HG03457 (cell line): ENCODE results near the gene GALNT10.
A peak's percentile ranks its signal among the peaks of the same experiment; 100 is the strongest.

Source experiments
- ATAC-seq: cut with Tn5 transposase; IDR thresholded peaks from one replicate; pipeline ENCODE4 v1.9.1; 2021; ENCODE audit warnings: moderate number of reproducible peaks; ENCODE audit not compliant: unreplicated experiment

The GALNT10 gene

DNA sequence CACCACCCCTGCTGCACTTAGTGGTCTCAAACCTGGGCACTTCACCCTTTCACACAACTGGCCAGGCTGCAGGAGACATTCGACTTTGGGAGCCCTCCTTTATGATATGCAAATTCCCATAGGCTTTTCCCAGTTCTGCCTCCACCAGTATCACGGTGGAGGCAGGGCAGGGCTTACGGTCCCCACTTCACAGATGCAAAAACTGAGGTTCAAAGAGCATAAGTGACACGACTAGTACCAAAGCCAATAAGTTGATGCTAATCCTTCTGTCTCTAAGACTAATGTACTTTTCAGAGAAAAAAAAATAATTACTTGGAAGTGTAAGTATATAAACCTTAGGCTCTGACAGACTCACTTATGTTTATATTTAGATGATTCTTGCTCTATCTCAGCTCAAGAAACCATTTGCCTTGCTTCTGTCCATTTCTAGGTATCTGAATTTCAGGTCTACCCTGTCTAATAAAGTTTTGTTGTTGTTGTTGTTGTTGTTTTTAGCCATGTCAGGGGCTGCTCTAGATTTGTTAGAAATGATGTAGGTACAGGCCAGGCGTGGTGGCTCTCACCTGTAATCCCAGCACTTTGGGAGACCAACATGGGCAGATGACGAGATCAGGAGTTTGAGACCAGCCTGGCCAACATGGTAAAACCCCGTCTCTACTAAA is 10.7 kb downstream of the GALNT10 start:
- ATAC-seq, result no peak

DNA sequence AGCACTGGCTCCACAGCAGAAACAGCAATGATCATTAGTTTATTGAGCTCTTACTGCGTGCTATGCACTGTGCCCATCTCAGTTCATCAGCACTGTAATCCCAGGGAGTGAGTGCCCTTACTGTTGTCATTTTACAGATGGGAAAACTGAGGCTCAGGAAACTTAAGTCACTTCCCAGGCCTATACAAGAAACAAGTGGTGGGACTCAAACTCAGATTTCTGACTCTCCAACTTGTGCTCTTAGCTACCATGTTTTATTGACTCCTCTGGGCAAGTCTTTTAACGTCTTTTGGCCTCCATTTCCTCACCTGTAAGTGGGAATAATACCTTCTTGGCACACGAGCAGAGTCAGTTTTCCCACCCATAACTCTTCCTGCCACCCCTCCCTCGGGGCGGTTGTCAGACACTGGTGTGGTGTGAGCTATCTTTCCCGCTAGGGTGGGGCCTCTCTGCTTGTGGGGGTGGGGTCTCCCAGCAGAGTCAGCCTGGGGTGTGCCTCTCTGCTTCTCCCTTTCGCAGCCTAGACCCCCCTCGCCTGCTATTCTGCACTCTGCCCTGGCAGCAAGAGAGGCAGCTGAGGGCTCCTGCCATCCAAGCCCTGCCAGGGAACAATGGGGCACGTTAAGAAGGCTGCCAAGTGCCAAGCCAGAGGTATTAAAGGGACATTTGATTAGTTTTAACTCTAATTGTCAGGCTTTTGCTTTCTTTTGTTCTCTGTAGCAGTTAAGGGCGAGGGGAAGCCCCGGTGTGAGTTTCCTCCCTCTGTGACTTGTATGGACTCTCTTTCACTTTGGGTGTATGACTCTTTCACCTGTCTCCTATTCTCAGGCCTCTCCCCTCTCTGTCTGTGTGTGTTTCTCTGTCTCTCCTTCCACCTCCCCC is 12.1 kb downstream of the GALNT10 start:
- peak; percentile 83 for ATAC-seq

DNA sequence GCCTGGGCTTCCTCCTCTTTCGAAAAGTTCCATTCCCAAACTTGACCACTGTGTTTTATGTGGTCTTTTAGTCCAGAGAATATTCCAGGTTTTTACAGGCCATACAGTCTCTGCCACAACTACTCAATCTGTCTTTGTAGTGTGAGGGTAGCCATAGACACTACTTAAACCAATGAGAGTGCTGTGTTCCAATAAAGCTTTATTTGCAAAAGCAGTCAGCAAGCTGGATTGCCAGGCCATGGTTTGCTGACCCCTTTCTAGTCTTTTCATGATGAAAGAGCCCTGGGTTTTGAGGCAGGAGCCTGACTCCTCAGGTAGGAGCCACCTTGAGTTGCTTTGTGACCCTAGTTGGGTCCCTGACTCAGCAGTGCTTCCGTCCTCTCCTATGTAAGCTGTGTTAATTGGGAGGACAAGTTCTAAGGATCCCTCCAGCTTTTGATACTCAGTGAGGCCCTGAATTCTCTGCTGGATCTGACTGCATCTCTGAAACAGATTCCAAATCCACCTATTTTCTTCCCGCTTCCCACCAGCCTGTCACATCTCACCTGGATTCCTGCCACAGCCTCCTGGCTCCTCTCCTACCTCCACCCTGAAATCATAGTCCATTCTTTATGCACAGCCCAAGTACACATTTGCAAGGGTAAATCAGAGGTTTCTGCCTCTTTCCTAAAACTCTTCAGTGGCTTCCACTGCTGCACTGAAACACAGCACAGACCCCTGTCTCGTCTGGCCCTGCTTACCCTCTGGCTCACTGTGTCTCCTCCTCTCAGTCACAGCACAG is 13.5 kb downstream of the GALNT10 start:
- no peak for ATAC-seq

DNA sequence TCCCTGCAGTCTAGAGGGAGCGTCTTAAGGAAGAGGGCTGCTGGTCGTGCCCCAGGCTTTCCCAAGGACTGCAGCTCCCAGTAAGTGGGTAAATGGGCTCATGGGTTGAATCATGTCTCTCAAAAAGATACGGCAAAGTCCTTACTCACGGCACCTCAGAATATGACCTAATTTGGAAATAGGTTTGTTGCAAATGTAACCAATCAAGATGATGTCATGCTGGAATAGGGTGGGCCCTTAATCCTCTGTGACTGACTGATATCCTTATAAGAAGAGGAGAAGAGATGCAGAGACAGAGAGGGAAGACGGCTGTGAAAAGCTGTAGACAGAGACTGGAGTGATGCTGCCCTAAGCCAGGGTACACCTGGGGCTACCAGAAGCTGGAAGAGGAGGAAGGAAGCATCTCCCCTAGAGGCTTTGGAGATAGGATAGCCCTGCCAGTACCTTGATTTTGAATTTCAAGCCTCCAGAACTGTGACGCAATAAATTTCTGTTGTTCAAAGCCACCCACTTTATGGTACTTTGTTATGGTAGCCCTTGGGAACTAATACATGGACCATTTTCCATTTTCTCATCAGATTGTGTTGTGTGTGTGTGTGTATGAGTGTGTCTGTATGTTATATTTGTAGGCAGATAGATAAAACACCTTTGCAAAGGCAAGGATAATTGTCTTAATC is 15.0 kb downstream of the GALNT10 start:
- no peak for ATAC-seq

DNA sequence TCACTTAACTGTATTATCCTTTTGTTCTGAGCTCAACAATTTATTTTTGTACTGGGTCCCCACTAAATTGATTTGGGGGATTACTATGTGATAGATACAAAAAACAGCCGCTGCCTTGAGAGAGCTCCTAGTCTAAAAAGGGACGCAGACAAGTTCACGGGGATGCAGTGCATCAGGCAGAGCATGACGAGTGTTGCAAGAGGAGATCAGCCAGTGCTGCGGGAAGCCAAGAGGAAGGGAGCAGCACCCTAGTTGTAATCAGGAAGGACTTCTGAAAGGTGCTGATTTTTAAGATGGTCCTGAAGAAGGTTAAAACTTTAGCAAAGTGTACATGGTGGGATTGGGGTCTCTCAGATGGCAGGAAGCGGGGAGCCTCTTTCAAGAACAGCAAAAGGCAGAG is 15.8 kb downstream of the GALNT10 start:
- no peak for ATAC-seq

DNA sequence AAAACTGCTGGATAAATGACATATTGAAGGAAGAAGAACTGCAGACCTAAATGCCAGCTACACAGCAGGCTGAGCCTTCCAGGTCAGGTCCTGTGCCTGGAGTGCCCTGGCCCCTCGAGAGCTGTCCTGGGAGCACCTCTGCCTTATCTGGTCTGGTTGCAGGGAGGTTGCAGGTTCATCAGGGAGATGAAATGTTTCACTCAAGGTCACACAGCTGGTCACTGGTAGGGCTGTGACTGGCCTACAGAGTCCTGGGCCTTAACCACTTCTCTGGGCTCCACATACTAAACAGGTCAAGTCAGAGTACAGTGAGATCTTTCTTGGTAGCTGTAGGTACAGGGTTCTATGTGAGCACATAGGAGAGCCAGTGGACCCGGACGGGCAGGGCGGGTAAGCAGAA is 16.7 kb downstream of the GALNT10 start:
- no peak for ATAC-seq

DNA sequence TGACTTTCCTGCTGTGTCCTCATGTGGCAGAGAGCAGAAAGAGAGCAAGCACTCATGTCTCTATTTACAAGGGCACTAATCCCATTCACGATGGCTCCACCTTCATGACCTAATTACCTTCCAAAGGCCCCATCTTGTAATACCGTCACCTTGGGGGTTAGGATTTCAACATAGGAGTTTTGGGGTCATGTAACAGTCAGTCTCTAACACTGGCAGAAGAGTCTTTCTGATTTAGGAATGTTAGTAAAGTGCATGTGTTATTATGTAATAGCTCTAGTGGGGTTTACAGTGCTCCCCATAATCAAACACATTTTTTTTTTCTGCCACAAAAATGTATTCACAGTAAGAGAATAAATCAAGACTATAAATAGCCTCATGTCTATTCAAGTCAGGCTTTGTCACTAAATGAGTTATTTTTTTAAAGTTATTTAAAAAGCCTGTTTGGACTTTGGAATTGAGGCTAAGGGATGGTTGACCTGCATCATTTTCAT is 19.1 kb downstream of the GALNT10 start:
- no peak for ATAC-seq

DNA sequence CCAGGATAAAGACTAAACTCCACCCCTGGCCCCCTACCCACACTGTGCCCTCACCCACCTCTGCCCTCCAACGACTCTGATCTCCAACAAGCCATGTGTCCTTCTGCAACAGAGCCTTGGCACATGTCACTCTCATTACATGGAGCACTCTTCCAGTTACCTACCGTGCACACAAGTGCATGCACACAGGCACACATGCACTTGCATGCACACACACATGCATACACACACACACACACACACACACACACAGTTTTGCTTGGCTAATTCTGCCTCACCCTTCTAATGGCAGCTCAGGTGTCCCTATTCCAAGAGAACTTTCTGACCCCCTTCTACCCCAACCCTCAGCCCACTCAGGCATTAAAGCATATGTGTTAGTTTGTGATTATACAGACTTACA is 19.6 kb downstream of the GALNT10 start:
- ATAC-seq, result no peak

DNA sequence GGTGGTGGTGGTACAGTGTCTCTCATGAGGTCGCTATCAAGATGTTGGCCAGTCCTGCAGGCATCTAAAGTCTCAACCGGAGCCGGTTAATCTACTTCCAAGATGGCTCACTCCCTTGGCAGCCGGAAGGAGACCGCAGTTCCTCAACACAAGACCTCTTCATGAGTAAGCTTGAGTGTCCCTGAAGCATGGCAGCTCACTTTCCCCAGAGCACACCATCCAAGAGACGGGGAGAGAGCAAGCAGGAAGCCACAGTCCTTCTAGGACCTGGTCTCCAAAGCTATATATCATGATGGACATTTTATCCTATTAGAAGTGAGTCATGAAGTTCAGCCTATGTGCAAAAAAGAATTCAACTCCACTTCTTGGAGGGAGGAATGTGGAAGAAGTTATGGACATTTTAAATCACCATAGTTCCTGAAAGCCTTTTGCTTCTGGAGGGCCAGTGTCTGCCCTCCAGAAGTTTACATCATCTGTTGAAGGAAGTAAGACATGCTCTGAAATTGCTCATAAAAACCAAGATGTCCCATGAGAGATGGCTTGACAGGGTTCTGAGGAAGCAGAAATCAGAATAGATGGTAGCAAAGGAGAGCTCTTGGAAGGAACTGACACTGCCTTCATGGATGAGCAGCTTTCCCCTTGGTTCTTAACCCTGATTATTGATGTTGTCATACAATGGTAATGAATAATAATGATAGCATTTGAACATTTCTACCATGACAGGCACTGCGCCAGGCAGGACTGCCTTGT is 21.3 kb downstream of the GALNT10 start:
- ATAC-seq, result no peak

DNA sequence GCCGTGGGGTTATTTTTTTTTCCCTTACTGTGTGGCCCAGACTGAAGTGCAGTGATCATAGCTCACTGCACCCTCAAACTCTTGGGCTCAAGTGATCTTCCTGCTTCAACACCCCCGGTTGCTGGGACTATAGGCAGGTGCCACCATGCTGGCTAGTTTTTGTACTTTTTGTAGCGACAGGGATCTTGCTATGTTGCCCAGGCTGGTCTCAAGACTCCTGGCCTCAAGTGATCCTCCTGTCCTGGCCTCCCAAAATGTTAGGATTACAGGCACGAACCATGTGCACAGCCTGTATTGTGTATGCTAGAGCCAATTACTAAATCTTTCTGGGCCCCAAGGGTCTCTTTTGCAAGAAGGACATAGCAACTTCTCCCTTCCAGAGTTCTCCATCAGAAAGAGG is 23.1 kb downstream of the GALNT10 start:
- ATAC-seq, result no peak

DNA sequence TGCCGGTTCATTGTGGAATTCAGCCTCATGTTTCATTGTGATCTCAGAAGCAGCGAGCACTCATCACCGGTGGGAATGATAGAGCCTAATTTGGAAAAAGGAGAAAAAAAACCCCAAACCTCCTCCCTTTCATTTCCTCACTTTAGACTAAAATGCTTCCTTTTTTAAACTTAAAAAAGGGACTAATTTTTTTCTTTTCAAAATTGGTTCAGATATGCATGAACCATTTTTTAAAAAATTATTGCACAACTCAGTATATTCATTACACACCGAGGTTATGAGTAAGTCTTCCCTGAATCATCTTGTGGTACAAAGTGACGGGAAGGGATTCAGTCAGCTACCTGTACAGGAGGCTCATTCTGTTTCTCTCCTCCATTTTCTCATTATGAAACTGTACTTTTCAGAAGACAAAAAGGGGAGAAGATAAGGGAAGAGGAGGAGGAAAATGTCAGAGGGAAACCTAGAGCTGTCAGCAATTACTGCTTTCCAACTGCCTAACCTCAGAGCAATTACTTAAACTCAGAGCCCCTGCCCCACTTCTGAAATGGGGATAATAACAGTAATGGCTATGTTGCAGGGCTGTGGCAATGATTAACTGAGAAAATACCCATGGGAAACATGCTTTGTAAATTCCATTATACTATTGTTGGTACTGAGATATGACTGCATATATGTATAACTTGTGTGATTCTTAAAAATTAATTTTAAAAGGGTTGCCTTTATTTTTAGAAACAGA is 24.0 kb downstream of the GALNT10 start:
- peak; percentile 82 for ATAC-seq

DNA sequence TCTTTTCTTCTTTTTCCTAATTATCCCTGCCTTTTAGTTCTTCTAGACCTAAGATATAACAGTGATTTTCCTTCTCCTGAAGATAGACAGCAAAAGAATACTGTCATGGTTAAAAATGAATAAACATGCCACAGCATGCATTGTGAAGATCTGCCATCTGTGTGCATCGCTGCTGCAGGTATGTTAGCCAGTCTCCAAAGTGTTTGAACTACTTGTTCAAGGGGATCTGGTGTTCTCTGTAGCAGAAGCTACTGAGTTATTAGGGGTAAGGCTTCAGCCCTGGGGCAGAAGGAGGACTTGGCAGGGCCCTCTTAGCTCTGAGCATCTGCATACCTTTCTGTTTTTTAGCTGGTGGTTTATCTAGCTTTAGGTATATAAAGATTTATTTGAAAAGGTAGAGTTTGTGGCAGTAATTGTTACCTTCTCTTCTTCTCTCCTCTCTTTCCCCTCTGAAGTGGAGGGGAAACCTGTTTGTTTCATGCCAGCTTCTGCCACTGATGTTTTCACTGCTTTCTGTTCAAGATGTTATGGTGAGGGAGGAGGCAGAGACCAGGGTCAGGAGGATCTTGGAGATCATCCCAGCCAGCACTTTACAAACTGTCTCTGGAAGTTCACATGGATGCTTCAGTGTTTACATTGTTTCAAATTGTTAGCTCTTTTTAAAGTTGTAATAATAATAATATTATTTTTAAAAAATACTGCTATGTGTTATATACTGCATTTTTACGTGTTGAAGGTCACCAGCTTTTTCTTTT is 25.2 kb downstream of the GALNT10 start:
- ATAC-seq, result no peak

DNA sequence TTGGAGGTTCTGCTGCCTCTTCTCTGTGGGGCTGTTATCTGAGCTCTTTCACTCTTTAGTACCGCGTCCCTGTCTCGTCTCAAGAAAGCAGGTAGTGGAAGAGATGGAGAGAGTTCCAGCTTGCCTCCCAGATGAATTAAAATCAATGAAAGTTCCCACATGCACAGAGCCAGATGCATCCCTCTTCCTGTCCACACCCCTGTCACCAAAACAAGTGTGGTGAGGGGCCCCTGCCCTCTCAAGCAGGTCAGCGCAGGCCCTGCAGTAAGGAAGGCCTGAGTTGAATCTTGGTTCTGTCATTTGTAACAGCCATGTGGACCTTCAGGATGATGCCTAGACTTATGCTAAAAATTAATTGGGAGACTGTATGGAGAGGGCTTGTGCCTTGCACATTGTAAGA is 26.9 kb downstream of the GALNT10 start:
- ATAC-seq, result no peak

DNA sequence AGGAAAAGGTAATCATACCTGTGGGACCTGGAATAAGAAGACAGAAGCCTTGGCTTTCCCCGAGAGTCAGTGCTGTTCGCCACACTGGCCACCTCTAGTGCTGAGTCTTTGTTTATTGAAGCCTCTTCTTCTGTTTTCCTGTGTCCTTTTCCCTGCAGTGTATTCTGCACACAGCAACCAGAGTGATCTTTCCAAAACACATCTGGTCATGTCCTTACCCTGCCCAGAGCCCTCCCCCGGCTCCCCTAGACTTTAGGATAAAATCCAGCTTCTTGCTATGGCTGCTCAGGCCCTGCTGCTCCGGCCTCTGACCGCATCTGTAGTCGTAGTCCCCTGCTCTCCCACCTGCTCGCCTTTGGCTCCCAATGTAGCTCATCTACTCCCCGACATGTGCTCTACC is 28.3 kb downstream of the GALNT10 start:
- ATAC-seq, result no peak

DNA sequence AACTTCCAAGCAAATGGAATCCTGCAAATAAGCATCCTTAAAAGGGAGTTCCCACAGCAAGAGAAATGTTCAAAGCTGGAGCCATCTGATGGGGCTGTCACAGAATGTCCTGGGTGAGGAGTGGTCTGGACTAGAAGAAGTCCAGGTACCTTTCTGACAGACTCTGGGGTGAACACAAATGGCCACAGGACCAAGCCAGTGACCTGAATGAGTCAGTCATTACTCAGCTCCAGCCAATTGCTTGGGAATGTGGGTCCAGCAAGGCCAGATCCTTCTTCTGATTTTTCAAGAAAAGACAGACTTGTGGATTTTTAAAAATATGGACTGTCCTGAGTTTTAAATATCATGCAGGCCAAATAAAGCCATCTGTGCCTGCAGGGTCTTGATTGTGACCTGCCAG is 30.1 kb downstream of the GALNT10 start:
- no peak for ATAC-seq

DNA sequence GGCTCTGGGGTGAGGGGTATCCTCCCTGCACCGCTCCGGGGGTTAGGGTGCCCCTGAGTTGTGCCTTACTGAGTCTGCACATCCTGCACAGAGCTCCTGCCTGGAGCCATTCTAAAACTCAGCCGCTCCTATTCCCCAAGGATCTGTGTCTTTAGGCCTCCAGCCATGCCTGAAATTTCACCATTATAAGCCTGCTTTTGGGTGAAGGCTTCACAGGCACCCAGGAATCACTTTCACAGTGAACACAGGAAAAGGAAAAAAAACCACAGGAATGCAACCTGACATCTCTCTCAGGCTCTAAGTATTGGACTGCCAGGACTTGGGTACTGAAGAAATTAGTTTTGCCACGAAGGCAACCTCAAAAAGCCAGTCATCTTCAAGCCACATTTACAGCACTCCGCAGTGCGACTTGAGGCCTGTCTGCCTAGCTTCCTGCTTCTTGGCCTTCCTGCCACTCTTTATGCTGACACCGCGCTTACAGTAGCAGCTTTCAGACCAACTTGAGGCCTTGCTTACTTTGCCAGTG is 30.9 kb downstream of the GALNT10 start:
- ATAC-seq, result peak; percentile 64

DNA sequence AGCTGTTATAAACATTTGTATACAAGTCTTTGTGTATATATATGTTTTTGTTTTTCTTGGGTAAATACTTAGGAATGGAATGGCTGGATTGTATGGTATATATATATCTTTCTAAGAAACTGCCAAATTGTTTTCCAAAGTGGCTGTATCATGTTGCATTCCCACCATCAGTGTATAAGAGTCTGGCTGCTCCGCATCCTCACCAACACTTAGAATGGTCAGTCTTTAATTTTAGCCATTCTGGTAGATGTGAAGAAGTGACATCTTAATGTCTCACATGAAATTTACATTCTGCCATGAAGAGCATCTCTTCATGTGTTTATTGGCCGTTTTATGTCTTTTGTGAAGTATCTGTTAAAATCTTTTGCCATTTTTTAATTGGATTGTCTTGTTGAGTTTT is 31.9 kb downstream of the GALNT10 start:
- no peak for ATAC-seq

DNA sequence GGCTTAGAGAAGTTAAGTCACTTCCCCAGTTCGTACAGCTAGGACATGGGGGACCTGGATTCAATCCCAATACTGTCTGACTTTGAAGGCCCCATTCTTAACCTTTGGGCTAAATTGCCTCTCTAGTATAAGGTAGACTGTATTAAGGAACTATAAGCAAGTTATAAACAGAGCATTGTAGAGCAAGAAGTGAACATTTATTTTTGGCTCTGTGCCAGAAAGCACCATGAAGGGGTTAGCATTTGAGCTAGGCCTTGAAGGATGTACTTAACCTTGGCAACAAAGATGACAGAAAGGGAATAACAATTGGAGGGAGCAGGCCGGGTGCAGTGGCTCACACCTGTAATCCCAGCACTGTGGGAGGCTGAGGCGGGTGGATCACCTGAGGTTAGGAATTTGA is 32.8 kb downstream of the GALNT10 start:
- ATAC-seq, result no peak

DNA sequence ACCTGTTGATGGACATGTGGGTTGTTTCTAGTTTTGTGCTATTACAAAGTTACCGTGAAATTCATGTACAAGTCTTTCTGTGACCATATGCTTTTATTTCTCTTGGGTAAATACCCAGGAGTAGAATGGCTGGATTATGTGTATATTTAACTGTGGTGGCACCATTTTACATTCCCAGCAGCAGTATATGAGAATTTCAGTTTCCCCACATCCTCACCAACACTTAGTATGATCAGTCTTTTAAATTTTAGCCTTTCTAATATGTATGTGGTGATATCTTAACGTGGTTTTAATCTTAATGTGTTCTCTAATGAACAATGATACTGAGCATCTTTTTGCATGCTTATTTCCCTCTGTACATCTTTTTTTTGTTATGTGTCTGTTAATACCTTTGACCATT is 36.6 kb downstream of the GALNT10 start:
- no peak for ATAC-seq
